DOHH2 (cell line): ENCODE measurements around the gene IGSF22.

Source experiments
- H3F3A ChIP-seq: fragments of 200-600 bp; sonication (generic), shearing (Covaris generic); 2 replicates; pipeline ENCODE4 v1.6.0; 2016; ENCODE audit warnings: antibody characterized with exemption, mild to moderate bottlenecking; ENCODE audit not compliant: control insufficient read depth, insufficient read depth
- H3K27ac ChIP-seq: fragments of 200-600 bp; sonication (generic); 2 replicates; pipeline ENCODE4 v1.5.1; 2014; ENCODE audit warnings: low read depth, mild to moderate bottlenecking, low read length, moderate library complexity
- H3K27me3 ChIP-seq: fragments of 200-600 bp; sonication (generic); 2 replicates; pipeline ENCODE4 v1.6.1; 2014; ENCODE audit warnings: mild to moderate bottlenecking, low read length, mixed read lengths; ENCODE audit not compliant: control insufficient read depth
- H3K36me3 ChIP-seq: fragments of 200-600 bp; sonication (generic); 2 replicates; pipeline ENCODE4 v1.6.1; 2014; ENCODE audit warnings: mild to moderate bottlenecking, low read length, moderate library complexity, mixed read lengths; ENCODE audit not compliant: control insufficient read depth
- H3K4me1 ChIP-seq: fragments of 200-600 bp; sonication (generic); 2 replicates; pipeline ENCODE4 v1.6.1; 2014; ENCODE audit warnings: mild to moderate bottlenecking, low read length, mixed read lengths; ENCODE audit not compliant: control insufficient read depth
- H3K4me2 ChIP-seq: fragments of 200-600 bp; sonication (generic); 2 replicates; pipeline ENCODE4 v1.6.0; 2014; ENCODE audit warnings: mild to moderate bottlenecking, low read length, moderate library complexity
- H3K4me3 ChIP-seq: fragments of 200-600 bp; sonication (generic); 2 replicates; pipeline ENCODE4 v1.5.1; 2014; ENCODE audit warnings: mild to moderate bottlenecking, low read length, mixed read lengths
- H3K79me2 ChIP-seq: fragments of 200-600 bp; sonication (generic); 2 replicates; pipeline ENCODE4 v1.6.1; 2014; ENCODE audit warnings: mild to moderate bottlenecking, low read length, mixed read lengths; ENCODE audit not compliant: control insufficient read depth
- H3K9me2 ChIP-seq: fragments of 200-600 bp; sonication (generic); replicated peaks from 2 replicates; pipeline ENCODE4 v1.6.1; 2014; ENCODE audit warnings: mild to moderate bottlenecking, low read length, mixed read lengths; ENCODE audit not compliant: control insufficient read depth
- H3K9me3 ChIP-seq: fragments of 200-600 bp; sonication (generic); 2 replicates; pipeline ENCODE4 v1.6.1; 2014; ENCODE audit warnings: antibody characterized with exemption, low read length, mixed read lengths; ENCODE audit not compliant: control insufficient read depth, insufficient read depth
- H4K20me1 ChIP-seq: fragments of 200-600 bp; sonication (generic); 2 replicates; pipeline ENCODE4 v1.6.0; 2014; ENCODE audit warnings: low read depth, mild to moderate bottlenecking, antibody characterized with exemption, low read length, moderate library complexity; ENCODE audit not compliant: control insufficient read depth, insufficient read depth
- EZH2phosphoT487 ChIP-seq: fragments of 200-600 bp; sonication (generic); IDR thresholded peaks from 2 replicates; pipeline ENCODE4 v1.6.1; 2017; ENCODE audit warnings: borderline replicate concordance, mild to moderate bottlenecking, antibody characterized with exemption, low read length, moderate library complexity, mixed read lengths
- TF ChIP-seq, protein P1 (sequence below): fragments of 200-600 bp; sonication (generic); IDR thresholded peaks from one replicate; pipeline ENCODE4 v1.5.1; 2014; ENCODE audit warnings: antibody characterized with exemption, mild to moderate bottlenecking, low read depth, low read length; ENCODE audit not compliant: poor library complexity, severe bottlenecking

IGSF22 gene

DNA sequence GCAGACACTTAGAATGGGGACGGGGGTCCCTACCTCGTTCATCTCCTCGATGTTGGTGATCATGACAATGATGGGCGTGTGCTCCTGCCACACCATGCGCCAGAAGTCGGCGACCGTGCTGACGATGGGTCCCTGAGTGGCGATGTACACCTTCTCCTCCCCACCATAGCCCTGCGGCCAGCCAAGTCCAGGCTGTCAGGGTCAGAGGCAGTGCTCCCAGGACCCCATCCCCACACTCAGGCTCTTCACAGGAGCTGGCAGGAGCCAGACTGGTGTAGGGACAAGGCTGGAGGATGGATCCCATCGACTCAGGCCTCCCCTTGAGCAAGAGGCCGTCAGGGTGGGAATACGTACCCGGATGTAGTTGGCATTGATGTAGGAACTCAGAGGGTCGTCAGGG is 7.2 kb upstream of the IGSF22 start:
- Histone ChIP-seq H3F3A (no peaks in the 10 kb centered on the region), H3K36me3 (no peaks in the 10 kb centered on the region), H4K20me1 (no peaks in the 10 kb centered on the region), H3K27me3 (no peaks in the 10 kb centered on the region), H3K79me2 (no peaks in the 10 kb centered on the region), H3K4me2 (no peak overlapping the region), H3K9me3 (no peaks in the 10 kb centered on the region), H3K4me1 (peaks cover 10% of the 10 kb centered on the region), H3K4me3 (no peak overlapping the region), H3K27ac (no peak overlapping the region), H3K9me2 (no peaks in the 10 kb centered on the region)
- TF ChIP-seq, protein P1, sequence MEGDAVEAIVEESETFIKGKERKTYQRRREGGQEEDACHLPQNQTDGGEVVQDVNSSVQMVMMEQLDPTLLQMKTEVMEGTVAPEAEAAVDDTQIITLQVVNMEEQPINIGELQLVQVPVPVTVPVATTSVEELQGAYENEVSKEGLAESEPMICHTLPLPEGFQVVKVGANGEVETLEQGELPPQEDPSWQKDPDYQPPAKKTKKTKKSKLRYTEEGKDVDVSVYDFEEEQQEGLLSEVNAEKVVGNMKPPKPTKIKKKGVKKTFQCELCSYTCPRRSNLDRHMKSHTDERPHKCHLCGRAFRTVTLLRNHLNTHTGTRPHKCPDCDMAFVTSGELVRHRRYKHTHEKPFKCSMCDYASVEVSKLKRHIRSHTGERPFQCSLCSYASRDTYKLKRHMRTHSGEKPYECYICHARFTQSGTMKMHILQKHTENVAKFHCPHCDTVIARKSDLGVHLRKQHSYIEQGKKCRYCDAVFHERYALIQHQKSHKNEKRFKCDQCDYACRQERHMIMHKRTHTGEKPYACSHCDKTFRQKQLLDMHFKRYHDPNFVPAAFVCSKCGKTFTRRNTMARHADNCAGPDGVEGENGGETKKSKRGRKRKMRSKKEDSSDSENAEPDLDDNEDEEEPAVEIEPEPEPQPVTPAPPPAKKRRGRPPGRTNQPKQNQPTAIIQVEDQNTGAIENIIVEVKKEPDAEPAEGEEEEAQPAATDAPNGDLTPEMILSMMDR, result no peak
- TF ChIP-seq EZH2phosphoT487, result no peak

- no peak for TF ChIP-seq EZH2phosphoT487
- TF ChIP-seq, protein P1, result peak; percentile 99
- no peaks in the 10 kb centered on the region for H3F3A ChIP-seq
- H3K27ac ChIP-seq, result no peak overlapping the region
- no peaks in the 10 kb centered on the region for H3K9me2 ChIP-seq
- no peaks in the 10 kb centered on the region for H3K9me3 ChIP-seq
- peak overlapping the region; percentile 26 for H3K4me2 ChIP-seq
- peaks cover 14% of the 10 kb centered on the region for H3K4me1 ChIP-seq
- no peak overlapping the region for H3K4me3 ChIP-seq
- H3K27me3 ChIP-seq, result no peaks in the 10 kb centered on the region
- no peaks in the 10 kb centered on the region for H3K79me2 ChIP-seq
- no peaks in the 10 kb centered on the region for H4K20me1 ChIP-seq
- no peaks in the 10 kb centered on the region for H3K36me3 ChIP-seq
Measured at GRCh38 chr11:18731949-18732821, 6.2 kb upstream of the IGSF22 start.

DNA sequence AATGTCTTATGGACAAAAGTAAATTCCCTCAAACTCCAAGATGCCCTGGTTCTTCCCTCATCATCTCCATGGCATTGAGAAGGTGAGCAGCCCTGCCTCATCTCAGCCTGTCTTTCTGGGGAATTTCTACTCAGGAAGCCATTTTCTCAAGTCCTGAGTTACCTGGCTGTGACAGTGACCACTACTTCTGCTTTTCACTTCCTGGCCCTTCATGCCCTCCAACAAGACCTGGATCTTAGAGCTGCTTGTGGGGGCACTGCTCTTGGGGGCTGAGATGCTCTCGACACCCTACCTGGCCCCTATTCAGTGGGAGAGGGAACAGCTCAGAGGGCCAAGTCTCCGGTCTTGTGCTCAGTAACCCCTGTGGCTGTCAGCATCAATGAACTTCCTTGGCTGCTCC is 5.5 kb upstream of the IGSF22 start:
- no peak for TF ChIP-seq EZH2phosphoT487
- TF ChIP-seq, protein P1, result no peak
- Histone ChIP-seq H3K27ac (no peak overlapping the region), H3K79me2 (no peaks in the 10 kb centered on the region), H3K27me3 (no peaks in the 10 kb centered on the region), H3F3A (no peaks in the 10 kb centered on the region), H3K4me1 (peaks cover 14% of the 10 kb centered on the region), H4K20me1 (no peaks in the 10 kb centered on the region), H3K9me2 (no peaks in the 10 kb centered on the region), H3K9me3 (no peaks in the 10 kb centered on the region), H3K4me3 (no peak overlapping the region), H3K4me2 (peak overlapping the region; percentile 26), H3K36me3 (no peaks in the 10 kb centered on the region)
